ENCODE data around the gene RITA1.

DNA sequence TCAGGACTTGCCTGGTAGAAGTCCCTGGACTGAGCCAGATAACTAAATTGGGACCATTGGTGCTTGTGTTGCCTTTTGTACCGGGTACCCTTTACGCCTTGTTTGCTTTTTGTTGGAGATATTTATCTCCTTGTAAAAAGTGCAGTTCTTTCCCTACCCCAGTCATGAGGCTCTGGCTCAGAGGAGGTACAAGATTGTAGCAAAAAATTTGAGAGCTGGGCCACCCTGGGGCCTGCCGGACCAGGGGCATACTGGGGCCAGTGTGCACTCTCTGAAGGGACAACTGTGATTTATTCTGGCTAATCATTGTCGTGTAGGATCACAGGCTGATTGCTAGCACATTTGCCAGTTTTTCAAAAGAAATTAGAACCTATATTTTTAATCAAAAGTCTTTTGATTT lies 49.0 kb downstream of the RITA1 start:
- TF ChIP-seq, protein P1, sequence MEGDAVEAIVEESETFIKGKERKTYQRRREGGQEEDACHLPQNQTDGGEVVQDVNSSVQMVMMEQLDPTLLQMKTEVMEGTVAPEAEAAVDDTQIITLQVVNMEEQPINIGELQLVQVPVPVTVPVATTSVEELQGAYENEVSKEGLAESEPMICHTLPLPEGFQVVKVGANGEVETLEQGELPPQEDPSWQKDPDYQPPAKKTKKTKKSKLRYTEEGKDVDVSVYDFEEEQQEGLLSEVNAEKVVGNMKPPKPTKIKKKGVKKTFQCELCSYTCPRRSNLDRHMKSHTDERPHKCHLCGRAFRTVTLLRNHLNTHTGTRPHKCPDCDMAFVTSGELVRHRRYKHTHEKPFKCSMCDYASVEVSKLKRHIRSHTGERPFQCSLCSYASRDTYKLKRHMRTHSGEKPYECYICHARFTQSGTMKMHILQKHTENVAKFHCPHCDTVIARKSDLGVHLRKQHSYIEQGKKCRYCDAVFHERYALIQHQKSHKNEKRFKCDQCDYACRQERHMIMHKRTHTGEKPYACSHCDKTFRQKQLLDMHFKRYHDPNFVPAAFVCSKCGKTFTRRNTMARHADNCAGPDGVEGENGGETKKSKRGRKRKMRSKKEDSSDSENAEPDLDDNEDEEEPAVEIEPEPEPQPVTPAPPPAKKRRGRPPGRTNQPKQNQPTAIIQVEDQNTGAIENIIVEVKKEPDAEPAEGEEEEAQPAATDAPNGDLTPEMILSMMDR (IDR thresholded peaks at IDR 0.05; ENCODE audit: low read depth, low read length): no peak
- TF ChIP-seq EZH2phosphoT487 (IDR thresholded peaks at IDR 0.05; ENCODE audit: low read depth): no peak

Measured in OCI-LY3 (cell line).